HG02970 (cell line): Measurements from ENCODE around the gene NSD2.
"Not testable (repeated sequence)": the region's sequence is repeated elsewhere in the genome, so short reads cannot be mapped to it uniquely, and the experiment has no call there.

Experiments
- ATAC-seq: cut with Tn5 transposase; IDR thresholded peaks from one replicate; pipeline ENCODE4 v1.9.1; 2021; ENCODE audit warnings: mild to moderate bottlenecking, moderate library complexity, moderate number of reproducible peaks; ENCODE audit not compliant: unreplicated experiment, low FRiP score

NSD2 gene

DNA sequence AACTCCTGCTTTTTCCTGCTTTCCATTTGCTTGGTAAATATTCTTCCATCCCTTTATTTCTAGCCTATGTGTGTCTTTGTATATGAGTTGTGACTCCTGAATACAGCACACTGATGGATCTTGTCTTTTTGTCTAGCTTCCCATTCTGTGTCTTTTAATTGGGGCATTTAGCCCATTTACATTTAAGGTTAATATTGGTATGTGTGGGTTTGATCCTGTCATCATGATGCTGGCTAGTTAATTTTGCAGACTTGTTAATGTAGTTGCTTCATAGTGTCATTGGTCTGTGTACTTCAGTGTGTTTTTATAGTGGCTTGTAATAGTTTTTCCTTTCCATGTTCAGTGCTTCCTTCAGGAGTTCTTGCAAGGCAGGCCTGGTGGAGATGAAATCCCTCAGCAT, 160.0 kb downstream of the NSD2 start:
- not testable (repeated sequence) for ATAC-seq
